ENCODE results near the gene MTREX. TPM values are rescaled to one million over a fixed set of nuclear protein-coding genes. Genes with fewer than 3 reads are reported as not detected.

The MTREX gene
- total and polyA plus RNA-seq, 10 of the 15 experiments (the other 5 are each of a cell fraction or from before 2014, with no cell fraction given), result 20.1 to 102 (median 49.0) TPM

DNA sequence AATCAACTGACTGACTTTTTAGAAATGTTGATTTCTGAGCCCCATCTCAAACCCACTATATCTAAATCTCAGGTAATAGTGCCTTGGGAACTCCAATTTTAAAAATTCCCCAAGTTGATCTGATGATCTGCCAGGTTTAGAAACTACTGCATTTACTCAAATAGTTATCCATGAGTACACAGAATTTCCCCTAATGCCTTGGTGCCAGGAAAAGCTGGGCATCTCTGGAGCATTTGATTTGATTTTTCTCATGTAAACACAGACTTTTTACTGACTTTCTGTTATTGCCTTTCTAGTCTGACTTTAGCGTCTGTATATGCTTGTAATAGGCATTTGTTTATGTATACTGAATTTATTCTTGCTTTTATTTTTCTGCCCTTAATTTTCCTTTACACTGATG, 35.8 kb downstream of the MTREX start:
- ATAC-seq (no peak), FAIRE-seq (no peak), DNase-seq (ENCODE audit: low read depth, low spot score) (no peak)
- in situ Hi-C loops (cut with MboI) (loop anchor here (10.0 kb wide), 1 partner anchor 341 kb away; no protein-coding TSS in a partner anchor), intact Hi-C loops (cut with micrococcal nuclease; ENCODE audit: unreplicated experiment) (loop anchor here (1.0 to 10.0 kb wide), 2 partner anchors 191 to 351 kb away; partner anchors contain the start of gene PLPP1)
- Histone ChIP-seq H3K27ac (ENCODE audit: control insufficient read depth, insufficient read depth) (no peak overlapping the region), H4K20me1 (ENCODE audit: control insufficient read depth, insufficient read depth) (no peaks in the 10 kb centered on the region), H3K36me3 (ENCODE audit: control insufficient read depth in 2 of 2, insufficient read depth in 2 of 2, low read length in 1 of 2) (peaks cover 5 to 35% of the 10 kb centered on the region in 2 experiments), H3K27me3 (replicated peaks in 1 of 2; ENCODE audit: control insufficient read depth in 2 of 2, insufficient read depth in 2 of 2, low read length in 1 of 2) (no peaks in the 10 kb centered on the region), H3K4me3 (no peak overlapping the region), H3K9ac (ENCODE audit: control insufficient read depth, insufficient read depth, low read length) (no peak overlapping the region), H3K4me1 (ENCODE audit: control insufficient read depth, insufficient read depth, low read length) (peaks cover 3% of the 10 kb centered on the region; the same call in 1 of the 2 replicates), H3K79me2 (ENCODE audit: control insufficient read depth, insufficient read depth, low read length) (no peaks in the 10 kb centered on the region; the same call in none of the 2 replicates), H3K4me2 (ENCODE audit: control insufficient read depth, insufficient read depth) (no peak overlapping the region), H3K9me3 (replicated peaks; ENCODE audit: control insufficient read depth, insufficient read depth, low read length) (no peaks in the 10 kb centered on the region), H2AFZ (ENCODE audit: control insufficient read depth, low read depth, low read length) (no peak overlapping the region)
- SMC1A ChIA-PET (ENCODE audit: uncharacterized antibody, unreplicated experiment), result interaction anchor here (0.5 to 2.2 kb wide), 10 partner anchors 16 to 857 kb away, joined by 3 to 7 read pairs (median 3); no protein-coding TSS in a partner anchor
- RAD21 ChIA-PET (ENCODE audit: unreplicated experiment), result interaction anchor here (3.0 kb wide), 1 partner anchor 348 kb away, joined by 16 read pairs; no protein-coding TSS in a partner anchor
- POLR2A ChIA-PET, result no interaction called here
- no TSS peak for BruUV-seq (replicated peaks)
- WGBS (ENCODE audit: insufficient coverage, insufficient replicate concordance, low lambda C conversion rate, missing lambda C conversion rate), result 92% methylated on average over 1 of the region's 1 CpG
- CTCF ChIA-PET, result interaction anchor here (0.9 to 3.9 kb wide), 9 partner anchors 16 to 857 kb away, joined by 3 to 31 read pairs (median 4); no protein-coding TSS in a partner anchor
- TF ChIP-seq, protein P1, sequence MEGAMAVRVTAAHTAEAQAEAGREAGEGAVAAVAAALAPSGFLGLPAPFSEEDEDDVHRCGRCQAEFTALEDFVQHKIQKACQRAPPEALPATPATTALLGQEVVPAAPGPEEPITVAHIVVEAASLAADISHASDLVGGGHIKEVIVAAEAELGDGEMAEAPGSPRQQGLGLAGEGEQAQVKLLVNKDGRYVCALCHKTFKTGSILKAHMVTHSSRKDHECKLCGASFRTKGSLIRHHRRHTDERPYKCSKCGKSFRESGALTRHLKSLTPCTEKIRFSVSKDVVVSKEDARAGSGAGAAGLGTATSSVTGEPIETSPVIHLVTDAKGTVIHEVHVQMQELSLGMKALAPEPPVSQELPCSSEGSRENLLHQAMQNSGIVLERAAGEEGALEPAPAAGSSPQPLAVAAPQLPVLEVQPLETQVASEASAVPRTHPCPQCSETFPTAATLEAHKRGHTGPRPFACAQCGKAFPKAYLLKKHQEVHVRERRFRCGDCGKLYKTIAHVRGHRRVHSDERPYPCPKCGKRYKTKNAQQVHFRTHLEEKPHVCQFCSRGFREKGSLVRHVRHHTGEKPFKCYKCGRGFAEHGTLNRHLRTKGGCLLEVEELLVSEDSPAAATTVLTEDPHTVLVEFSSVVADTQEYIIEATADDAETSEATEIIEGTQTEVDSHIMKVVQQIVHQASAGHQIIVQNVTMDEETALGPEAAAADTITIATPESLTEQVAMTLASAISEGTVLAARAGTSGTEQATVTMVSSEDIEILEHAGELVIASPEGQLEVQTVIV (IDR thresholded peaks at IDR 0.05; ENCODE audit: borderline replicate concordance, partially characterized antibody), result no peak
- TF ChIP-seq YY1 (IDR thresholded peaks at IDR 0.05; ENCODE audit: low read depth, low read length) (no peak), SMC3 (IDR thresholded peaks at IDR 0.05; ENCODE audit: borderline replicate concordance, low read length) (no peak), BACH1 (IDR thresholded peaks at IDR 0.05; ENCODE audit: borderline replicate concordance) (no peak), SREBF1 (IDR thresholded peaks at IDR 0.05; ENCODE audit: low read length) (no peak), SUPT20H (IDR thresholded peaks at IDR 0.05; ENCODE audit: borderline replicate concordance, control insufficient read depth, low read depth, low read length) (no peak), ZNF217 (IDR thresholded peaks at IDR 0.05) (no peak), MTA2 (IDR thresholded peaks at IDR 0.05; ENCODE audit: low read depth) (no peak)
- TF ChIP-seq, protein P2, sequence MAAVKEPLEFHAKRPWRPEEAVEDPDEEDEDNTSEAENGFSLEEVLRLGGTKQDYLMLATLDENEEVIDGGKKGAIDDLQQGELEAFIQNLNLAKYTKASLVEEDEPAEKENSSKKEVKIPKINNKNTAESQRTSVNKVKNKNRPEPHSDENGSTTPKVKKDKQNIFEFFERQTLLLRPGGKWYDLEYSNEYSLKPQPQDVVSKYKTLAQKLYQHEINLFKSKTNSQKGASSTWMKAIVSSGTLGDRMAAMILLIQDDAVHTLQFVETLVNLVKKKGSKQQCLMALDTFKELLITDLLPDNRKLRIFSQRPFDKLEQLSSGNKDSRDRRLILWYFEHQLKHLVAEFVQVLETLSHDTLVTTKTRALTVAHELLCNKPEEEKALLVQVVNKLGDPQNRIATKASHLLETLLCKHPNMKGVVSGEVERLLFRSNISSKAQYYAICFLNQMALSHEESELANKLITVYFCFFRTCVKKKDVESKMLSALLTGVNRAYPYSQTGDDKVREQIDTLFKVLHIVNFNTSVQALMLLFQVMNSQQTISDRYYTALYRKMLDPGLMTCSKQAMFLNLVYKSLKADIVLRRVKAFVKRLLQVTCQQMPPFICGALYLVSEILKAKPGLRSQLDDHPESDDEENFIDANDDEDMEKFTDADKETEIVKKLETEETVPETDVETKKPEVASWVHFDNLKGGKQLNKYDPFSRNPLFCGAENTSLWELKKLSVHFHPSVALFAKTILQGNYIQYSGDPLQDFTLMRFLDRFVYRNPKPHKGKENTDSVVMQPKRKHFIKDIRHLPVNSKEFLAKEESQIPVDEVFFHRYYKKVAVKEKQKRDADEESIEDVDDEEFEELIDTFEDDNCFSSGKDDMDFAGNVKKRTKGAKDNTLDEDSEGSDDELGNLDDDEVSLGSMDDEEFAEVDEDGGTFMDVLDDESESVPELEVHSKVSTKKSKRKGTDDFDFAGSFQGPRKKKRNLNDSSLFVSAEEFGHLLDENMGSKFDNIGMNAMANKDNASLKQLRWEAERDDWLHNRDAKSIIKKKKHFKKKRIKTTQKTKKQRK (IDR thresholded peaks at IDR 0.05; ENCODE audit: low read depth, low read length), result no peak
- TF ChIP-seq, protein P3, sequence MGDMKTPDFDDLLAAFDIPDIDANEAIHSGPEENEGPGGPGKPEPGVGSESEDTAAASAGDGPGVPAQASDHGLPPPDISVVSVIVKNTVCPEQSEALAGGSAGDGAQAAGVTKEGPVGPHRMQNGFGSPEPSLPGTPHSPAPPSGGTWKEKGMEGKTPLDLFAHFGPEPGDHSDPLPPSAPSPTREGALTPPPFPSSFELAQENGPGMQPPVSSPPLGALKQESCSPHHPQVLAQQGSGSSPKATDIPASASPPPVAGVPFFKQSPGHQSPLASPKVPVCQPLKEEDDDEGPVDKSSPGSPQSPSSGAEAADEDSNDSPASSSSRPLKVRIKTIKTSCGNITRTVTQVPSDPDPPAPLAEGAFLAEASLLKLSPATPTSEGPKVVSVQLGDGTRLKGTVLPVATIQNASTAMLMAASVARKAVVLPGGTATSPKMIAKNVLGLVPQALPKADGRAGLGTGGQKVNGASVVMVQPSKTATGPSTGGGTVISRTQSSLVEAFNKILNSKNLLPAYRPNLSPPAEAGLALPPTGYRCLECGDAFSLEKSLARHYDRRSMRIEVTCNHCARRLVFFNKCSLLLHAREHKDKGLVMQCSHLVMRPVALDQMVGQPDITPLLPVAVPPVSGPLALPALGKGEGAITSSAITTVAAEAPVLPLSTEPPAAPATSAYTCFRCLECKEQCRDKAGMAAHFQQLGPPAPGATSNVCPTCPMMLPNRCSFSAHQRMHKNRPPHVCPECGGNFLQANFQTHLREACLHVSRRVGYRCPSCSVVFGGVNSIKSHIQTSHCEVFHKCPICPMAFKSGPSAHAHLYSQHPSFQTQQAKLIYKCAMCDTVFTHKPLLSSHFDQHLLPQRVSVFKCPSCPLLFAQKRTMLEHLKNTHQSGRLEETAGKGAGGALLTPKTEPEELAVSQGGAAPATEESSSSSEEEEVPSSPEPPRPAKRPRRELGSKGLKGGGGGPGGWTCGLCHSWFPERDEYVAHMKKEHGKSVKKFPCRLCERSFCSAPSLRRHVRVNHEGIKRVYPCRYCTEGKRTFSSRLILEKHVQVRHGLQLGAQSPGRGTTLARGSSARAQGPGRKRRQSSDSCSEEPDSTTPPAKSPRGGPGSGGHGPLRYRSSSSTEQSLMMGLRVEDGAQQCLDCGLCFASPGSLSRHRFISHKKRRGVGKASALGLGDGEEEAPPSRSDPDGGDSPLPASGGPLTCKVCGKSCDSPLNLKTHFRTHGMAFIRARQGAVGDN (IDR thresholded peaks at IDR 0.05), result no peak
